ENCODE measurements around the gene CFP. TPM values are rescaled to one million over a fixed set of nuclear protein-coding genes. Genes with fewer than 3 reads are reported as not detected.

The CFP gene
- total RNA-seq, 1 donor from 2014 or later, result 19.3 TPM

- intact Hi-C loops (cut with micrococcal nuclease), result no loop called here
Measured at GRCh38 chrX:47643926-47644325, 14.2 kb upstream of the CFP start.

- intact Hi-C loops (cut with micrococcal nuclease), result no loop called here
Measured at GRCh38 chrX:47638816-47639215, 9.1 kb upstream of the CFP start.

GRCh38 chrX:47637546-47638195, 7.9 kb upstream of the CFP start:
- intact Hi-C loops (cut with micrococcal nuclease), result no loop called here

- intact Hi-C loops (cut with micrococcal nuclease), result no loop called here
Measured at GRCh38 chrX:47634871-47635575, 5.3 kb upstream of the CFP start.

- intact Hi-C loops (cut with micrococcal nuclease), result no loop called here
Measured at GRCh38 chrX:47633689-47634590, 4.2 kb upstream of the CFP start.

GRCh38 chrX:47632666-47633065, 2.9 kb upstream of the CFP start:
- intact Hi-C loops (cut with micrococcal nuclease), result no loop called here

GRCh38 chrX:47631676-47632075, 1.9 kb upstream of the CFP start:
- intact Hi-C loops (cut with micrococcal nuclease), result no loop called here

- intact Hi-C loops (cut with micrococcal nuclease), result no loop called here
Measured at GRCh38 chrX:47628982-47629381, 748 bp downstream of the CFP start.

GRCh38 chrX:47625365-47625764, 4.4 kb downstream of the CFP start:
- intact Hi-C loops (cut with micrococcal nuclease), result no loop called here

GRCh38 chrX:47623540-47624027, 6.1 kb downstream of the CFP start:
- intact Hi-C loops (cut with micrococcal nuclease), result loop anchor here (5.0 kb wide), 1 partner anchor 41 kb away; the partner anchor contains the start of gene TIMP1

- intact Hi-C loops (cut with micrococcal nuclease), result loop anchor here (5.0 kb wide), 1 partner anchor 40 kb away; the partner anchor contains the start of gene TIMP1
Measured at GRCh38 chrX:47621851-47622250, 7.9 kb downstream of the CFP start.

GRCh38 chrX:47620303-47620685, 9.4 kb downstream of the CFP start:
- intact Hi-C loops (cut with micrococcal nuclease), result loop anchor here (5.0 kb wide), 1 partner anchor 38 kb away; the partner anchor contains the start of gene TIMP1

- intact Hi-C loops (cut with micrococcal nuclease), result loop anchor here (5.0 kb wide), 1 partner anchor 37 kb away; the partner anchor contains the start of gene TIMP1
Measured at GRCh38 chrX:47619486-47620302, 10.0 kb downstream of the CFP start, which contains the start of gene SYN1. Gene SYN1, minus strand, starts transcription at chrX:47619857. Its CDS starts 129 bp downstream, at chrX:47619728.

GRCh38 chrX:47618923-47619485, 10.7 kb downstream of the CFP start:
- intact Hi-C loops (cut with micrococcal nuclease), result no loop called here

GRCh38 chrX:47614618-47615017, 15.1 kb downstream of the CFP start:
- intact Hi-C loops (cut with micrococcal nuclease), result no loop called here

- intact Hi-C loops (cut with micrococcal nuclease), result no loop called here
Measured at GRCh38 chrX:47613082-47613481, 16.6 kb downstream of the CFP start.

GRCh38 chrX:47612418-47612817, 17.3 kb downstream of the CFP start:
- intact Hi-C loops (cut with micrococcal nuclease), result no loop called here

- intact Hi-C loops (cut with micrococcal nuclease), result no loop called here
Measured at GRCh38 chrX:47611926-47612325, 17.8 kb downstream of the CFP start.

GRCh38 chrX:47611489-47611888, 18.2 kb downstream of the CFP start:
- intact Hi-C loops (cut with micrococcal nuclease), result no loop called here

GRCh38 chrX:47610511-47610910, 19.2 kb downstream of the CFP start:
- intact Hi-C loops (cut with micrococcal nuclease), result no loop called here
